ENCODE results near the gene ZNF609.

The ZNF609 gene

GRCh38 chr15:64460206-64460723 is at the start of gene ZNF609:
Gene ZNF609 (plus strand): TSS chr15:64460578. CDS start chr15:64499420, 38,842 bp downstream.
- TF ChIP-seq CTCF (conservative IDR thresholded peaks at IDR 0.05; ENCODE audit: low read depth, low read length) = no peak
- DNase-seq (ENCODE audit: low read depth) = peak; percentile 90
- H3K4me3 ChIP-seq (ENCODE audit: low read length) = peak within 1 kb of the TSS; percentile 64

GRCh38 chr15:64412216-64412615 is 48.2 kb upstream of the ZNF609 start:
- H3K4me3 ChIP-seq (ENCODE audit: low read length) = no peak overlapping the region
- DNase-seq (ENCODE audit: low read depth) = no peak
- TF ChIP-seq CTCF (conservative IDR thresholded peaks at IDR 0.05; ENCODE audit: low read depth, low read length) = no peak

- no peak for DNase-seq (ENCODE audit: low read depth)
- no peak for TF ChIP-seq CTCF (conservative IDR thresholded peaks at IDR 0.05; ENCODE audit: low read depth, low read length)
- no peak overlapping the region for H3K4me3 ChIP-seq (ENCODE audit: low read length)
These were observed 37.7 kb upstream of the ZNF609 start for GRCh38 chr15:64422697-64423096.

- no peak overlapping the region for H3K4me3 ChIP-seq (ENCODE audit: low read length)
- no peak for DNase-seq (ENCODE audit: low read depth)
- TF ChIP-seq CTCF (conservative IDR thresholded peaks at IDR 0.05; ENCODE audit: low read depth, low read length) = no peak
These were observed 36.4 kb upstream of the ZNF609 start for GRCh38 chr15:64423970-64424369.

GRCh38 chr15:64425221-64425620 is 35.2 kb upstream of the ZNF609 start:
- TF ChIP-seq CTCF (conservative IDR thresholded peaks at IDR 0.05; ENCODE audit: low read depth, low read length) = no peak
- DNase-seq (ENCODE audit: low read depth) = no peak
- H3K4me3 ChIP-seq (ENCODE audit: low read length) = no peak overlapping the region

GRCh38 chr15:64426845-64427465 is 33.4 kb upstream of the ZNF609 start:
- TF ChIP-seq CTCF (conservative IDR thresholded peaks at IDR 0.05; ENCODE audit: low read depth, low read length) = peak; percentile 22
- no peak overlapping the region for H3K4me3 ChIP-seq (ENCODE audit: low read length)
- no peak for DNase-seq (ENCODE audit: low read depth)

GRCh38 chr15:64429448-64429847 is 30.9 kb upstream of the ZNF609 start:
- no peak for TF ChIP-seq CTCF (conservative IDR thresholded peaks at IDR 0.05; ENCODE audit: low read depth, low read length)
- DNase-seq (ENCODE audit: low read depth) = no peak
- H3K4me3 ChIP-seq (ENCODE audit: low read length) = no peak overlapping the region
